GM23338 (cell line): ENCODE measurements around the gene TBX18. TPM values are rescaled to one million over a fixed set of nuclear protein-coding genes. Genes with fewer than 3 reads are reported as not detected.

Experiments
- ATAC-seq: fragments of 200-7000 bp; cut with Tn5 transposase; 3 replicates; pipeline ENCODE4 v1.9.1; 2020
- DNase-seq: peaks from one replicate; pipeline ENCODE4 v3.0.0-alpha.2; 2015; ENCODE audit warnings: low spot score
- H2AFZ ChIP-seq: fragments of 200-600 bp; sonication (generic); 2 replicates; pipeline ENCODE4 v1.8.0; 2016; ENCODE audit warnings: antibody characterized with exemption, mild to moderate bottlenecking, moderate library complexity
- H3F3A ChIP-seq: fragments of 200-600 bp; sonication (generic); replicated peaks from 2 replicates; pipeline ENCODE4 v1.8.0; 2017; ENCODE audit warnings: antibody characterized with exemption, mixed run types, low read depth
- H3K27ac ChIP-seq: fragments of 200-600 bp; sonication (generic); 2 replicates; pipeline ENCODE4 v1.6.1; 2016; ENCODE audit warnings: low read depth
- H3K27me3 ChIP-seq: fragments of 200-600 bp; sonication (generic); 2 replicates; pipeline ENCODE4 v1.8.0; 2016; ENCODE audit warnings: mild to moderate bottlenecking, mixed run types, moderate library complexity; ENCODE audit not compliant: insufficient read depth
- H3K36me3 ChIP-seq: fragments of 200-600 bp; sonication (generic); 2 replicates; pipeline ENCODE4 v1.8.0; 2016; ENCODE audit warnings: mild to moderate bottlenecking; ENCODE audit not compliant: insufficient read depth
- H3K4me1 ChIP-seq: fragments of 200-600 bp; sonication (generic); 2 replicates; pipeline ENCODE4 v1.8.0; 2016; ENCODE audit warnings: mild to moderate bottlenecking, moderate library complexity; ENCODE audit not compliant: insufficient read depth
- H3K4me2 ChIP-seq: fragments of 200-600 bp; sonication (generic); 2 replicates; pipeline ENCODE4 v1.7.1; 2017; ENCODE audit warnings: mixed run types
- H3K4me3 ChIP-seq: fragments of 200-600 bp; sonication (generic); 2 replicates; pipeline ENCODE4 v1.6.1; 2016; ENCODE audit warnings: mixed run types
- H3K79me2 ChIP-seq: fragments of 200-600 bp; sonication (generic); replicated peaks from 2 replicates; pipeline ENCODE4 v1.8.0; 2017; ENCODE audit warnings: mild to moderate bottlenecking; ENCODE audit not compliant: insufficient read depth
- H3K9me2 ChIP-seq: fragments of 200-600 bp; sonication (generic); 2 replicates; pipeline ENCODE4 v1.8.0; 2017; ENCODE audit not compliant: insufficient read depth
- H4K20me1 ChIP-seq: fragments of 200-600 bp; sonication (generic); replicated peaks from 2 replicates; pipeline ENCODE4 v1.8.0; 2017; ENCODE audit warnings: mild to moderate bottlenecking; ENCODE audit not compliant: insufficient read depth
- H3K27ac Mint-ChIP-seq: 2 replicates; pipeline ENCODE4 v1.8.0; 2020; ENCODE audit warnings: inconsistent platforms, mild to moderate bottlenecking, moderate library complexity, mixed read lengths
- H3K27me3 Mint-ChIP-seq: 3 replicates; pipeline ENCODE4 v1.8.0; 2022; ENCODE audit warnings: low read depth, mild to moderate bottlenecking, moderate library complexity, mixed read lengths, inconsistent platforms; ENCODE audit not compliant: insufficient read depth, poor library complexity
- H3K36me3 Mint-ChIP-seq: 3 replicates; pipeline ENCODE4 v1.8.0; 2021; ENCODE audit warnings: low read depth, mild to moderate bottlenecking, inconsistent platforms, moderate library complexity, mixed read lengths
- H3K4me1 Mint-ChIP-seq: 3 replicates; pipeline ENCODE4 v1.8.0; 2020; ENCODE audit warnings: mild to moderate bottlenecking, inconsistent platforms, mixed read lengths
- H3K4me3 Mint-ChIP-seq: 3 replicates; pipeline ENCODE4 v1.8.0; 2021; ENCODE audit warnings: moderate library complexity, mild to moderate bottlenecking, inconsistent platforms, mixed read lengths
- H3K9me3 Mint-ChIP-seq: 3 replicates; pipeline ENCODE4 v1.8.0; 2020; ENCODE audit warnings: moderate library complexity, mild to moderate bottlenecking, inconsistent platforms, mixed read lengths
- EZH2 ChIP-seq: fragments of 200-600 bp; sonication (generic); IDR thresholded peaks from one replicate; pipeline ENCODE4 v1.8.0; 2017; ENCODE audit warnings: antibody characterized with exemption, mild to moderate bottlenecking, low read depth; ENCODE audit not compliant: unreplicated experiment
- EZH2phosphoT487 ChIP-seq: fragments of 200-600 bp; sonication (generic); IDR thresholded peaks from one replicate; pipeline ENCODE4 v1.8.1; 2018; ENCODE audit warnings: antibody characterized with exemption; ENCODE audit not compliant: unreplicated experiment
- POLR2AphosphoS5 ChIP-seq: IDR thresholded peaks from 2 replicates; pipeline ENCODE4 v1.6.1; 2016; ENCODE audit warnings: antibody characterized with exemption, low read depth
- REST ChIP-seq: IDR thresholded peaks from one replicate; pipeline ENCODE4 v1.6.1; 2018; ENCODE audit warnings: antibody characterized with exemption; ENCODE audit not compliant: unreplicated experiment
- ZNF114 ChIP-seq: fragments of 250-450 bp; sonication (Bioruptor Pico); IDR thresholded peaks from 2 replicates; pipeline ENCODE4 v1.5.0; 2020; ENCODE audit warnings: mild to moderate bottlenecking, moderate library complexity
- ZNF462 ChIP-seq: fragments of 250-450 bp; sonication (Bioruptor Pico); IDR thresholded peaks from 2 replicates; pipeline ENCODE4 v1.5.0; 2020; ENCODE audit warnings: mild to moderate bottlenecking, moderate library complexity
- polyA plus RNA-seq: library from polyadenylated mRNA; unstranded; fragments of >200 nt; fragmentation: Nextera tagmentation; extraction: Ambion mirVana; gene quantifications from 2 replicates; pipeline ENCODE4 v1.2.1, GENCODE V29; 2016
- total RNA-seq: library from RNA; depleted of rRNA; stranded (reverse); fragments of >200 nt; shearing (Covaris generic); gene quantifications from 2 replicates; pipeline ENCODE4 v1.2.3, GENCODE V29; 2014

TBX18 gene
- total and polyA plus RNA-seq, 2 experiments from 2014 or later: 0.03 TPM; not detected in 1

GRCh38 chr6:84771125-84771755 is 6.8 kb upstream of the TBX18 start:
- Histone ChIP-seq H2AFZ (no peak overlapping the region), H3F3A (peaks cover 15% of the 10 kb centered on the region), H3K4me1 (peaks cover 36% of the 10 kb centered on the region), H3K9me2 (no peaks in the 10 kb centered on the region), H3K27me3 (peaks cover 100% of the 10 kb centered on the region), H3K36me3 (no peaks in the 10 kb centered on the region), H3K79me2 (no peaks in the 10 kb centered on the region), H3K4me2 (no peak overlapping the region; the same call in 1 of the 2 replicates), H4K20me1 (peaks cover 31% of the 10 kb centered on the region), H3K27ac (no peak overlapping the region), H3K4me3 (no peak overlapping the region)
- Mint-ChIP-seq H3K4me1 (peaks cover 38% of the 10 kb centered on the region), H3K27me3 (peaks cover 98% of the 10 kb centered on the region), H3K27ac (no peak overlapping the region), H3K4me3 (peak overlapping the region; percentile 39; the same call in 1 of the 3 replicates), H3K9me3 (peaks cover 8% of the 10 kb centered on the region), H3K36me3 (no peaks in the 10 kb centered on the region)
- ATAC-seq: no peak
- TF ChIP-seq REST (no peak), ZNF462 (no peak), ZNF114 (no peak), POLR2AphosphoS5 (no peak), EZH2phosphoT487 (no peak), EZH2 (peak; percentile 73)
- DNase-seq: no peak
